Coronary artery (tissue), 2 donors: ENCODE measurements around the gene PCDHGC5.

Source experiments
- DNase-seq: peaks from one replicate; pipeline ENCODE4 v3.0.0-alpha.2; 2017; ENCODE audit warnings: low spot score
- H3K27ac ChIP-seq, 2 donors: fragments of 200-600 bp; sonication (generic); one replicate each; pipeline ENCODE4 v1.5.1; 2016 to 2019
- H3K4me3 ChIP-seq: fragments of 200-600 bp; sonication (generic); 2 replicates; pipeline ENCODE4 v1.5.1; 2016; ENCODE audit warnings: mild to moderate bottlenecking, moderate library complexity
- TF ChIP-seq, protein P1 (sequence below): fragments of 200-600 bp; sonication (generic); IDR thresholded peaks from one replicate; pipeline ENCODE4 v1.5.1; 2019; ENCODE audit warnings: antibody characterized with exemption

Gene PCDHGC5

DNA sequence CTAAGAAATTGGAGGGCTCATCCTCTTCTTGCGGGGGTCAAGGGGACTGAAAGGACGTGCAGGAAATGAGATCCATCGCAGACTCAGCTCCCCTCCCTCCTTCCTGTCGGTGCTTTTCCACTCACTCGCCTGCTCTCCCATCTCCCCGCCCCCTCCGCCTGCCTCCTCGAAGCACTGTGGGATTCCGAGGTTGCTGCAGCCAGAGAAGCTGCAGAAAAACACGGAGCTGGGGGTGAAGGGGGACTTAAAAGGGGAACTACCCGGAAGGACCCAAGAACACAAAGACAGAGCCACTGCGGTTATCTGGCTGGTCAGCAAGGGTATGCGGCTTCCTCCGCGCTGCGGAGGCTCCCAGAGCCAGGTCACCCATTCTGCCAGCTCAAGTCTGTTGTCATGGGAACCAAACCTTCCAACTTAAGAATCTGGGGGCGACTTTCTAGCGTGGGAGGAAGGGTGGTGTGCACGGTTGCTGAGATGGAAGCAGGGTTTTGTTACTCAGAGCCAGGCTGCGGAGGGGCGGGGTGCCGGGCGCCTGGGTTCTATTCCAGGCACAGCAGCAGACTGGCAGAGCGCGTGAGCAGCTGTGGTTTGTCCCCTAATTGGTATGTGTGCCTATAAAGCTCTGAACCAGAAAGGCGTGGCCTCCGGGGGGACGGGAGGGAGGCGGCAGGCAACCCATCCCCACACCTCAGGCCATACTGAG, 24.9 kb downstream of the PCDHGC5 start:
- Histone ChIP-seq H3K27ac (peak overlapping the region; percentile 94 to 96), H3K4me3 (peak overlapping the region; percentile 82)

GRCh38 chr5:141514330-141515133, 25.7 kb downstream of the PCDHGC5 start:
- DNase-seq = no peak
- peak overlapping the region; percentile 94 to 96 for H3K27ac ChIP-seq
- TF ChIP-seq, protein P1, sequence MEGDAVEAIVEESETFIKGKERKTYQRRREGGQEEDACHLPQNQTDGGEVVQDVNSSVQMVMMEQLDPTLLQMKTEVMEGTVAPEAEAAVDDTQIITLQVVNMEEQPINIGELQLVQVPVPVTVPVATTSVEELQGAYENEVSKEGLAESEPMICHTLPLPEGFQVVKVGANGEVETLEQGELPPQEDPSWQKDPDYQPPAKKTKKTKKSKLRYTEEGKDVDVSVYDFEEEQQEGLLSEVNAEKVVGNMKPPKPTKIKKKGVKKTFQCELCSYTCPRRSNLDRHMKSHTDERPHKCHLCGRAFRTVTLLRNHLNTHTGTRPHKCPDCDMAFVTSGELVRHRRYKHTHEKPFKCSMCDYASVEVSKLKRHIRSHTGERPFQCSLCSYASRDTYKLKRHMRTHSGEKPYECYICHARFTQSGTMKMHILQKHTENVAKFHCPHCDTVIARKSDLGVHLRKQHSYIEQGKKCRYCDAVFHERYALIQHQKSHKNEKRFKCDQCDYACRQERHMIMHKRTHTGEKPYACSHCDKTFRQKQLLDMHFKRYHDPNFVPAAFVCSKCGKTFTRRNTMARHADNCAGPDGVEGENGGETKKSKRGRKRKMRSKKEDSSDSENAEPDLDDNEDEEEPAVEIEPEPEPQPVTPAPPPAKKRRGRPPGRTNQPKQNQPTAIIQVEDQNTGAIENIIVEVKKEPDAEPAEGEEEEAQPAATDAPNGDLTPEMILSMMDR = no peak
- peak overlapping the region; percentile 82 for H3K4me3 ChIP-seq

More for the DNA sequence above, 24.9 kb downstream of the PCDHGC5 start:
- TF ChIP-seq, protein P1 = no peak
- peak; percentile 91 for DNase-seq

DNA sequence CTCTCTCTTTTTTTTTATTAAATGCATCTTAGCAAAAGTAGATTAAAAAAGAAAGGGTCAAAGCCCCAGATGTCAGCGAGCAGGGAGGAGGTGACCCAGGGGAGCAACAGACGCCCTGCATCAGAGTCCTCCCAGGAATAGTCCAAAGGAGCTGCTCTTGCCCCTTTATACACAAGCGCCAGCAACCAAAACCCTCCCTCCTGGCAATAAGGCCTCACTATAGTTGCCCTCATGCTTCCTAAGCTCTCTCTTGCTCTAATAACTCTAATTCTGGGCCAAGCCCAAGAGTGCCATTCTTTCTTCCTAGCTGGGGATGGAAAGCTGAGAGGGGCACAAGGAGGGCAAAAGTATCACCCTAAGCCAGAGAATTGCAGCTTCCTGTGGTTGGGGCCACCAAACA, 26.3 kb downstream of the PCDHGC5 start:
- Histone ChIP-seq H3K4me3 (no peak overlapping the region), H3K27ac (peak overlapping the region; percentile 94 to 96)
- TF ChIP-seq, protein P1 = no peak
- no peak for DNase-seq

DNA sequence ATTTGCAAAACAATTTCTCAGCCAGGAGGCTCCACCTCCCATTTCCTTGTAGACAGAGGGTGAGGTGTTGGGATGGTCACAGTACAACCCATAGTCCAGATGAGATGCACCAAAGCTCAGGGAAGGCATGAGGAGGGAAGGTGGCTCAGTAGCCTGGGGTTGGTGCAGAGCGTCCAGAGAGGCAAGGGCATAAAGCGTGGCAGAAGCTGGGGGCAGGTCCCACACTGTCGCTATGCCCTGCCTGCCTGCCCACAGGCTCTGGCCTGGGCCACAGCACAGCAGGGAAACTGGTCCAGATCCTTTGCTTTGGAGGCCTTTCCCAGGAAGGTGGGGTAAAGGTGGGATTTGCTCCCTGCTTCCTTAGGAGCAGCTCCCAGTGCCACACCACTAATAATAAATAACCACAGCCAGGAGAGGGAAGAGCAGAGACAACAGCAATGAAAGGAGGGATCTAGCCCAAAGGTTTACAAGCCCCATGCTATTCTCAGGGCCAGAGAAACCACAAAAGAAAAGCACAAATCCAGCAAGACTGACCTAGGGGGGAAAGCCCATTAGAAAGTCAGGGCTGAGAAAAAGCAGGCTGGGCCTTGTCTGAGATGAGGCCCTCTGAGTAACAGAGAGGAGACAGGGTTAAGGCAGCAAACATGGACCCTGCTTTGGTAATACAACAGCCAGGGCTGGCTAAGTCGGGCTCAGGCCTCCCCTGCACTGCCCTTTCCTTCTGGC, 27.2 kb downstream of the PCDHGC5 start:
- Histone ChIP-seq H3K4me3 (no peak overlapping the region), H3K27ac (peak overlapping the region; percentile 76 to 94)
- DNase-seq = peak; percentile 67
- TF ChIP-seq, protein P1 = no peak

GRCh38 chr5:141516672-141517025, 27.8 kb downstream of the PCDHGC5 start:
- DNase-seq = no peak
- TF ChIP-seq, protein P1 = no peak
- no peak overlapping the region for H3K4me3 ChIP-seq
- H3K27ac ChIP-seq = peak overlapping the region; percentile 76 to 94

GRCh38 chr5:141517312-141517711, 28.4 kb downstream of the PCDHGC5 start:
- Histone ChIP-seq H3K4me3 (no peak overlapping the region), H3K27ac (peak overlapping the region in 1 of 2 donors; percentile 28)
- TF ChIP-seq, protein P1 = no peak
- no peak for DNase-seq
